ENCODE data around the gene MAST2.

DNA sequence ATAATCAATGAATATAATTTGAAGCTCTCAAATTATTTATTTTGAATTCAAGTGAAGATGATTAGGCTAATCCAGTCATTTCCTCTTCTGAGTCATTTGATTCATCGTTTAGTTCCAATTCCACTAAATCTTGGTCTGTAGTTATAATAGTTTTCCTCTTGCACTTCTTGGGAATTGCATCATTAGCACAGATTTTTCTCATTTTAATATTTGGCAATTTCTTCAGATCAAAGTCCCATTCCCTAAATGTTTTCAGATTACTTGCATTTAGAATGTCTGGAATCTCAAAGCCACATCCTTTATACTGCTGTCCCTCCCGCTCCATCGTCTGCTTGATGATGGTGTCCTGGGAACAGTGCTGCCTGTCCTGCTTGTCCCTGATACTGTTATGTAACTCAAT is 43.5 kb downstream of the MAST2 start:
- TF ChIP-seq, protein P1, sequence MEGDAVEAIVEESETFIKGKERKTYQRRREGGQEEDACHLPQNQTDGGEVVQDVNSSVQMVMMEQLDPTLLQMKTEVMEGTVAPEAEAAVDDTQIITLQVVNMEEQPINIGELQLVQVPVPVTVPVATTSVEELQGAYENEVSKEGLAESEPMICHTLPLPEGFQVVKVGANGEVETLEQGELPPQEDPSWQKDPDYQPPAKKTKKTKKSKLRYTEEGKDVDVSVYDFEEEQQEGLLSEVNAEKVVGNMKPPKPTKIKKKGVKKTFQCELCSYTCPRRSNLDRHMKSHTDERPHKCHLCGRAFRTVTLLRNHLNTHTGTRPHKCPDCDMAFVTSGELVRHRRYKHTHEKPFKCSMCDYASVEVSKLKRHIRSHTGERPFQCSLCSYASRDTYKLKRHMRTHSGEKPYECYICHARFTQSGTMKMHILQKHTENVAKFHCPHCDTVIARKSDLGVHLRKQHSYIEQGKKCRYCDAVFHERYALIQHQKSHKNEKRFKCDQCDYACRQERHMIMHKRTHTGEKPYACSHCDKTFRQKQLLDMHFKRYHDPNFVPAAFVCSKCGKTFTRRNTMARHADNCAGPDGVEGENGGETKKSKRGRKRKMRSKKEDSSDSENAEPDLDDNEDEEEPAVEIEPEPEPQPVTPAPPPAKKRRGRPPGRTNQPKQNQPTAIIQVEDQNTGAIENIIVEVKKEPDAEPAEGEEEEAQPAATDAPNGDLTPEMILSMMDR (IDR thresholded peaks at IDR 0.05) = no peak
- no peak for TF ChIP-seq POLR2A (IDR thresholded peaks at IDR 0.05)

All from heart left ventricle (tissue), 13 donors.